HEK293T (cell line): Measurements from ENCODE around the gene MNAT1.
A peak's percentile ranks its signal among the peaks of the same experiment; 100 is the strongest.

Experiments used
- CTCF ChIA-PET: fragments of 350-600 bp; formaldehyde crosslinking; extraction: SDS; loops from one replicate; lab custom pipeline; 2021; ENCODE audit warnings: antibody characterized with exemption, inconsistent platforms; lab: Yijun Ruan, JAX
- POLR2A ChIA-PET: fragments of 350-600 bp; formaldehyde crosslinking; extraction: SDS; loops from one replicate; lab custom pipeline; 2020; ENCODE audit warnings: antibody characterized with exemption, inconsistent platforms; lab: Yijun Ruan, JAX
- DNase-seq: peaks from one replicate; pipeline ENCODE4 v3.0.0; 2012; ENCODE audit warnings: mixed read lengths; ENCODE audit errors: extremely low spot score
- ARNT ChIP-seq: fragments of 450-650 bp; IDR thresholded peaks from 2 replicates; pipeline ENCODE4 v1.6.1; 2017; ENCODE audit warnings: mild to moderate bottlenecking
- BHLHE40 ChIP-seq: fragments of 450-650 bp; IDR thresholded peaks from 2 replicates; pipeline ENCODE4 v1.6.1; 2016; ENCODE audit warnings: mild to moderate bottlenecking, moderate library complexity, borderline replicate concordance
- CTBP1 ChIP-seq: fragments of 450-650 bp; IDR thresholded peaks from 2 replicates; pipeline ENCODE4 v1.6.1; 2016; ENCODE audit warnings: borderline replicate concordance
- ELF4 ChIP-seq: fragments of 450-650 bp; IDR thresholded peaks from 2 replicates; pipeline ENCODE4 v1.6.1; 2017; ENCODE audit warnings: antibody characterized with exemption
- FOXA1 ChIP-seq: fragments of 450-650 bp; IDR thresholded peaks from 2 replicates; pipeline ENCODE4 v1.6.1; 2016; ENCODE audit warnings: mild to moderate bottlenecking
- FOXK2 ChIP-seq: fragments of 450-650 bp; IDR thresholded peaks from 2 replicates; pipeline ENCODE4 v1.6.1; 2016; ENCODE audit warnings: mild to moderate bottlenecking
- FOXM1 ChIP-seq: fragments of 450-650 bp; IDR thresholded peaks from 2 replicates; pipeline ENCODE4 v1.6.1; 2017; ENCODE audit warnings: mild to moderate bottlenecking, borderline replicate concordance
- HDGF ChIP-seq: fragments of 450-650 bp; IDR thresholded peaks from 2 replicates; pipeline ENCODE4 v1.6.1; 2017; ENCODE audit warnings: antibody characterized with exemption, borderline replicate concordance
- L3MBTL2 ChIP-seq: fragments of 450-650 bp; conservative IDR thresholded peaks from 2 replicates; pipeline ENCODE4 v1.6.1; 2016; ENCODE audit warnings: mild to moderate bottlenecking
- LEF1 ChIP-seq: fragments of 450-650 bp; IDR thresholded peaks from 2 replicates; pipeline ENCODE4 v1.6.1; 2017; ENCODE audit warnings: mild to moderate bottlenecking, borderline replicate concordance
- NFRKB ChIP-seq: fragments of 450-650 bp; IDR thresholded peaks from 2 replicates; pipeline ENCODE4 v1.6.1; 2016; ENCODE audit warnings: mild to moderate bottlenecking, moderate library complexity
- PKNOX1 ChIP-seq: fragments of 450-650 bp; IDR thresholded peaks from 2 replicates; pipeline ENCODE4 v1.6.1; 2016
- SP1 ChIP-seq: fragments of 450-650 bp; IDR thresholded peaks from 2 replicates; pipeline ENCODE4 v1.6.1; 2017
- SUZ12 ChIP-seq: fragments of 450-650 bp; IDR thresholded peaks from 2 replicates; pipeline ENCODE4 v1.6.1; 2016; ENCODE audit warnings: mild to moderate bottlenecking
- TARDBP ChIP-seq: fragments of 450-650 bp; IDR thresholded peaks from 2 replicates; pipeline ENCODE4 v1.6.1; 2016
- ZNF384 ChIP-seq: fragments of 450-650 bp; IDR thresholded peaks from 2 replicates; pipeline ENCODE4 v1.6.1; 2016

Gene MNAT1

GRCh38 chr14:60946773-60947172, 212.2 kb downstream of the MNAT1 start:
- ChIA-PET CTCF (no interaction called here), POLR2A (no interaction called here)
- DNase-seq: no peak

GRCh38 chr14:60951776-60952435, 217.3 kb downstream of the MNAT1 start:
- ChIA-PET CTCF (no interaction called here), POLR2A (interaction anchor here (0.8 kb wide), 1 partner anchor 29 kb away, joined by 3 read pairs; the partner anchor contains the start of genes SLC38A6 and TRMT5)
- no peak for DNase-seq
- no peak for TF ChIP-seq SUZ12
- TF ChIP-seq LEF1: no peak
- no peak for TF ChIP-seq HDGF

More at GRCh38 chr14:60946773-60947172, 212.2 kb downstream of the MNAT1 start:
- no peak for TF ChIP-seq CTBP1
- no peak for TF ChIP-seq LEF1
- TF ChIP-seq TARDBP: no peak
- no peak for TF ChIP-seq L3MBTL2
- no peak for TF ChIP-seq NFRKB
- no peak for TF ChIP-seq ZNF384
- no peak for TF ChIP-seq FOXM1
- no peak for TF ChIP-seq SP1
- TF ChIP-seq FOXK2: no peak
- no peak for TF ChIP-seq HDGF
- no peak for TF ChIP-seq BHLHE40
- no peak for TF ChIP-seq ELF4
- TF ChIP-seq PKNOX1: no peak
- no peak for TF ChIP-seq FOXA1

- ChIA-PET CTCF (no interaction called here), POLR2A (no interaction called here)
- no peak for DNase-seq
- TF ChIP-seq ARNT (no peak), FOXK2 (no peak), FOXM1 (no peak), FOXA1 (no peak), ELF4 (no peak), LEF1 (no peak), HDGF (no peak), NFRKB (no peak), CTBP1 (no peak), TARDBP (no peak)
These were observed 221.6 kb downstream of the MNAT1 start for GRCh38 chr14:60956202-60956601.

- ChIA-PET POLR2A (no interaction called here), CTCF (no interaction called here)
- TF ChIP-seq BHLHE40 (no peak), CTBP1 (no peak), FOXK2 (no peak), TARDBP (no peak), LEF1 (no peak), FOXA1 (no peak), HDGF (no peak), SUZ12 (no peak), SP1 (no peak), ELF4 (no peak), ARNT (no peak), ZNF384 (no peak), FOXM1 (no peak), NFRKB (no peak), L3MBTL2 (no peak)
- DNase-seq: no peak
These were observed 222.1 kb downstream of the MNAT1 start for GRCh38 chr14:60956632-60957031.

- no peak for TF ChIP-seq SUZ12
- ChIA-PET POLR2A (no interaction called here), CTCF (no interaction called here)
- DNase-seq: no peak
These were observed 223.6 kb downstream of the MNAT1 start for GRCh38 chr14:60958146-60958545.

GRCh38 chr14:60963761-60964160, 229.2 kb downstream of the MNAT1 start:
- DNase-seq: no peak
- ChIA-PET CTCF (no interaction called here), POLR2A (interaction anchor here (1.4 kb wide), 1 partner anchor 17 kb away, joined by 9 read pairs; the partner anchor contains the start of genes SLC38A6 and TRMT5)
- no peak for TF ChIP-seq FOXM1
- peak; percentile 54; the same call in 1 of the 2 replicates for TF ChIP-seq PKNOX1
- TF ChIP-seq FOXA1: no peak

GRCh38 chr14:60964904-60965303, 230.3 kb downstream of the MNAT1 start:
- ChIA-PET POLR2A (interaction anchor here (1.8 kb wide), 1 partner anchor 16 kb away, joined by 12 read pairs; the partner anchor contains the start of genes SLC38A6 and TRMT5), CTCF (no interaction called here)
- TF ChIP-seq FOXA1 (no peak), CTBP1 (no peak), PKNOX1 (no peak), NFRKB (no peak), TARDBP (no peak), ARNT (no peak), SP1 (no peak), SUZ12 (no peak), HDGF (no peak), FOXM1 (no peak), BHLHE40 (no peak), LEF1 (no peak), ZNF384 (no peak), ELF4 (no peak), FOXK2 (no peak)
- no peak for DNase-seq
